HepG2 (cell line): ENCODE results near the gene KAT6B. TPM values are rescaled to one million over a fixed set of nuclear protein-coding genes. Genes with fewer than 3 reads are reported as not detected.

ENCODE experiments used
- CBFB ChIP-seq: sonication (generic); formaldehyde crosslinking; IDR thresholded peaks from 2 replicates; pipeline ENCODE4 v1.4.0; 2020; ENCODE audit warnings: missing genetic modification reagents
- HMGXB3 ChIP-seq: sonication (generic); formaldehyde crosslinking; IDR thresholded peaks from 2 replicates; pipeline ENCODE4 v1.4.0; 2020; ENCODE audit warnings: missing genetic modification reagents, borderline replicate concordance
- NFIC ChIP-seq: IDR thresholded peaks from 2 replicates; pipeline ENCODE4 v1.6.1; 2012; ENCODE audit warnings: mild to moderate bottlenecking, low read length, inconsistent platforms
- NR2F6 ChIP-seq, 2 experiments: IDR thresholded peaks; 2 replicates each; pipeline ENCODE4 v1.6.1; 2016; ENCODE audit warnings: antibody characterized with exemption in 1 of 2, mild to moderate bottlenecking in 1 of 2
- PRDM15 ChIP-seq: sonication (generic); formaldehyde crosslinking; IDR thresholded peaks from 2 replicates; pipeline ENCODE4 v1.4.0; 2020; ENCODE audit warnings: missing genetic modification reagents
- RELA ChIP-seq: sonication (generic); formaldehyde crosslinking; IDR thresholded peaks from 2 replicates; pipeline ENCODE4 v1.4.0; 2020; ENCODE audit warnings: missing genetic modification reagents
- RFX5 ChIP-seq: IDR thresholded peaks from 2 replicates; pipeline ENCODE4 v1.6.1; 2011; ENCODE audit warnings: low read depth, low read length, improper control_type of control experiment
- TBL1XR1 ChIP-seq: fragments of 150-350 bp; IDR thresholded peaks from 2 replicates; pipeline ENCODE4 v1.6.1; 2014; ENCODE audit warnings: borderline replicate concordance, low read length; ENCODE audit not compliant: partially characterized antibody
- ZNF766 ChIP-seq: sonication (generic); formaldehyde crosslinking; IDR thresholded peaks from 2 replicates; pipeline ENCODE4 v1.5.0; 2020; ENCODE audit warnings: missing genetic modification reagents, borderline replicate concordance
- ZSCAN25 ChIP-seq: sonication (generic); formaldehyde crosslinking; IDR thresholded peaks from 2 replicates; pipeline ENCODE4 v1.8.0; 2022; ENCODE audit warnings: mild to moderate bottlenecking, missing genetic modification reagents
- polyA plus RNA-seq, 8 experiments: library from polyadenylated mRNA; depleted of rRNA in 3 of 8; stranded (reverse) in 7 of 8; unstranded in 1 of 8; fragments of >200 nt; fragmentation: Illumina TruSeq in 4 of 8; extraction: Trizol in 4 of 8; gene quantifications; 2 replicates each; pipeline versions ENCODE4 v1.2.1 to v1.2.3, GENCODE V29; 2011 to 2016; ENCODE audit warnings: low read depth in 4 of 8, missing spikeins in 1 of 8, mixed read lengths in 1 of 8; ENCODE audit not compliant: insufficient read depth in 1 of 8
- total RNA-seq, 5 experiments: library from RNA; depleted of rRNA; stranded (reverse); fragments of >200 nt; fragmentation: Illumina TruSeq; extraction: Trizol; gene quantifications; 2 replicates each; pipeline ENCODE4 v1.2.3, GENCODE V29; 2016; ENCODE audit warnings: low read depth in 1 of 5
- TF ChIP-seq, protein P1 (sequence below): sonication (generic); formaldehyde crosslinking; conservative IDR thresholded peaks from 2 replicates; pipeline ENCODE4 v1.4.0; 2020; ENCODE audit warnings: missing genetic modification reagents
- TF ChIP-seq, protein P2 (sequence below): sonication (generic); formaldehyde crosslinking; IDR thresholded peaks from 2 replicates; pipeline ENCODE4 v1.5.1; 2020; ENCODE audit warnings: mild to moderate bottlenecking, missing genetic modification reagents, borderline replicate concordance

The KAT6B gene
- total and polyA plus RNA-seq, 2 of the 13 experiments (the other 11 are each of a cell fraction or from before 2014, with no cell fraction given): 3.0 to 9.5 TPM

DNA sequence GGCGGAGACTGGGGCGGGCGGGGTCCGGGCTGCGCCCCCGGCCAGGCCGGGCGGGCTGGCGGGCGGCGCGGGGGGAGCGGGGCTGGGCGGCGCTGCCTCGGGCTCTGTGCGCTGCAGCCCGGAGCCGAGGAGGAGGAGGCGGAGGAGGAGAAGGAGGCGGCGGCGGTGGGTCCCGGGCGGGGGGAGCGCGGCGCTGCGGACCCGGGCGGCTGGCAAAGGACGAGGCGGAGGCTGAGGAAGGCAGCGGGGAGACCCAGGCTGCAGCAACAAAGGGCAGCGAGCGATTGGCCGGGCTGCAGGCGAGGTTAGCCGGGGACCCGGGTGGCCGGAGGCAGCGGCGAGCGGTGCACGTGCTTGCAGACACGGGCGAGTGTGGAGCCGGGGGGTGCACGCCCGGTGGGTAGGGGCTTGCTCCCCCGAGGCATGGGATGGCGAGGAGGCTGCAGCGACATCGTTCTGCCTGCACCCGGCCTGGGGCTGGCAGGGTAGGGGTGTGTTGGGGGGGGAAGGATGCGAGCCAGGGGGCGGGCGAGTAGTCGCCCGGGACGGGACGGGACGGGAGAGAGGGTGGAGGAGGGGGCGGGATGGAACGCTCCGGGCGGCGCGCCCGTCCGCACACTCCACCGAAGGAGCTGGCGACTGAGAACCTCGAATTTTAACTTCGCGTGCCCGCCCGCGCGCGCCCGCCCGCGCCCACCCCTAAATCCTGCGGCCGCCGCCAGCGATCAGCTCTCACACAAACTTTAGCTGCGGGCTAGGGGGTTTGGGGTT lies 844 bp upstream of the KAT6B start (continued):
- TF ChIP-seq HMGXB3 (CRISPR knock-in tag) (no peak), TBL1XR1 (no peak), ZSCAN25 (CRISPR knock-in tag) (peak; percentile 89), NR2F6 (IDR thresholded peaks at IDR 0.05) (no peak), NR2F6 (CRISPR knock-in tag; IDR thresholded peaks at IDR 0.05) (no peak; the same call in 1 of the 2 replicates), PRDM15 (CRISPR knock-in tag) (no peak), ZNF766 (CRISPR knock-in tag) (no peak; the same call in 1 of the 2 replicates), RELA (CRISPR knock-in tag) (no peak), RFX5 (no peak), NFIC (no peak), CBFB (no peak)
- TF ChIP-seq, protein P1, sequence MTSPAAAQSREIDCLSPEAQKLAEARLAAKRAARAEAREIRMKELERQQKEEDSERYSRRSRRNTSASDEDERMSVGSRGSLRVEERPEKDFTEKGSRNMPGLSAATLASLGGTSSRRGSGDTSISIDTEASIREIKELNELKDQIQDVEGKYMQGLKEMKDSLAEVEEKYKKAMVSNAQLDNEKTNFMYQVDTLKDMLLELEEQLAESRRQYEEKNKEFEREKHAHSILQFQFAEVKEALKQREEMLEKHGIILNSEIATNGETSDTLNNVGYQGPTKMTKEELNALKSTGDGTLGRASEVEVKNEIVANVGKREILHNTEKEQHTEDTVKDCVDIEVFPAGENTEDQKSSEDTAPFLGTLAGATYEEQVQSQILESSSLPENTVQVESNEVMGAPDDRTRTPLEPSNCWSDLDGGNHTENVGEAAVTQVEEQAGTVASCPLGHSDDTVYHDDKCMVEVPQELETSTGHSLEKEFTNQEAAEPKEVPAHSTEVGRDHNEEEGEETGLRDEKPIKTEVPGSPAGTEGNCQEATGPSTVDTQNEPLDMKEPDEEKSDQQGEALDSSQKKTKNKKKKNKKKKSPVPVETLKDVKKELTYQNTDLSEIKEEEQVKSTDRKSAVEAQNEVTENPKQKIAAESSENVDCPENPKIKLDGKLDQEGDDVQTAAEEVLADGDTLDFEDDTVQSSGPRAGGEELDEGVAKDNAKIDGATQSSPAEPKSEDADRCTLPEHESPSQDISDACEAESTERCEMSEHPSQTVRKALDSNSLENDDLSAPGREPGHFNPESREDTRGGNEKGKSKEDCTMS (CRISPR knock-in tag): no peak
- TF ChIP-seq, protein P2, sequence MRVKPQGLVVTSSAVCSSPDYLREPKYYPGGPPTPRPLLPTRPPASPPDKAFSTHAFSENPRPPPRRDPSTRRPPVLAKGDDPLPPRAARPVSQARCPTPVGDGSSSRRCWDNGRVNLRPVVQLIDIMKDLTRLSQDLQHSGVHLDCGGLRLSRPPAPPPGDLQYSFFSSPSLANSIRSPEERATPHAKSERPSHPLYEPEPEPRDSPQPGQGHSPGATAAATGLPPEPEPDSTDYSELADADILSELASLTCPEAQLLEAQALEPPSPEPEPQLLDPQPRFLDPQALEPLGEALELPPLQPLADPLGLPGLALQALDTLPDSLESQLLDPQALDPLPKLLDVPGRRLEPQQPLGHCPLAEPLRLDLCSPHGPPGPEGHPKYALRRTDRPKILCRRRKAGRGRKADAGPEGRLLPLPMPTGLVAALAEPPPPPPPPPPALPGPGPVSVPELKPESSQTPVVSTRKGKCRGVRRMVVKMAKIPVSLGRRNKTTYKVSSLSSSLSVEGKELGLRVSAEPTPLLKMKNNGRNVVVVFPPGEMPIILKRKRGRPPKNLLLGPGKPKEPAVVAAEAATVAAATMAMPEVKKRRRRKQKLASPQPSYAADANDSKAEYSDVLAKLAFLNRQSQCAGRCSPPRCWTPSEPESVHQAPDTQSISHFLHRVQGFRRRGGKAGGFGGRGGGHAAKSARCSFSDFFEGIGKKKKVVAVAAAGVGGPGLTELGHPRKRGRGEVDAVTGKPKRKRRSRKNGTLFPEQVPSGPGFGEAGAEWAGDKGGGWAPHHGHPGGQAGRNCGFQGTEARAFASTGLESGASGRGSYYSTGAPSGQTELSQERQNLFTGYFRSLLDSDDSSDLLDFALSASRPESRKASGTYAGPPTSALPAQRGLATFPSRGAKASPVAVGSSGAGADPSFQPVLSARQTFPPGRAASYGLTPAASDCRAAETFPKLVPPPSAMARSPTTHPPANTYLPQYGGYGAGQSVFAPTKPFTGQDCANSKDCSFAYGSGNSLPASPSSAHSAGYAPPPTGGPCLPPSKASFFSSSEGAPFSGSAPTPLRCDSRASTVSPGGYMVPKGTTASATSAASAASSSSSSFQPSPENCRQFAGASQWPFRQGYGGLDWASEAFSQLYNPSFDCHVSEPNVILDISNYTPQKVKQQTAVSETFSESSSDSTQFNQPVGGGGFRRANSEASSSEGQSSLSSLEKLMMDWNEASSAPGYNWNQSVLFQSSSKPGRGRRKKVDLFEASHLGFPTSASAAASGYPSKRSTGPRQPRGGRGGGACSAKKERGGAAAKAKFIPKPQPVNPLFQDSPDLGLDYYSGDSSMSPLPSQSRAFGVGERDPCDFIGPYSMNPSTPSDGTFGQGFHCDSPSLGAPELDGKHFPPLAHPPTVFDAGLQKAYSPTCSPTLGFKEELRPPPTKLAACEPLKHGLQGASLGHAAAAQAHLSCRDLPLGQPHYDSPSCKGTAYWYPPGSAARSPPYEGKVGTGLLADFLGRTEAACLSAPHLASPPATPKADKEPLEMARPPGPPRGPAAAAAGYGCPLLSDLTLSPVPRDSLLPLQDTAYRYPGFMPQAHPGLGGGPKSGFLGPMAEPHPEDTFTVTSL (CRISPR knock-in tag): no peak; the same call in 1 of the 2 replicates
